Loucy (cell line): Measurements from ENCODE around the gene AK4.

Experiments
- EZH2phosphoT487 ChIP-seq: fragments of 200-600 bp; IDR thresholded peaks from 2 replicates; pipeline ENCODE4 v1.6.1; 2018; ENCODE audit warnings: antibody characterized with exemption, mild to moderate bottlenecking, moderate library complexity, borderline replicate concordance
- TF ChIP-seq, protein P1 (sequence below): fragments of 200-600 bp; sonication (generic); conservative IDR thresholded peaks from 2 replicates; pipeline ENCODE4 v1.5.1; 2014; ENCODE audit warnings: mild to moderate bottlenecking, antibody characterized with exemption, low read length

DNA sequence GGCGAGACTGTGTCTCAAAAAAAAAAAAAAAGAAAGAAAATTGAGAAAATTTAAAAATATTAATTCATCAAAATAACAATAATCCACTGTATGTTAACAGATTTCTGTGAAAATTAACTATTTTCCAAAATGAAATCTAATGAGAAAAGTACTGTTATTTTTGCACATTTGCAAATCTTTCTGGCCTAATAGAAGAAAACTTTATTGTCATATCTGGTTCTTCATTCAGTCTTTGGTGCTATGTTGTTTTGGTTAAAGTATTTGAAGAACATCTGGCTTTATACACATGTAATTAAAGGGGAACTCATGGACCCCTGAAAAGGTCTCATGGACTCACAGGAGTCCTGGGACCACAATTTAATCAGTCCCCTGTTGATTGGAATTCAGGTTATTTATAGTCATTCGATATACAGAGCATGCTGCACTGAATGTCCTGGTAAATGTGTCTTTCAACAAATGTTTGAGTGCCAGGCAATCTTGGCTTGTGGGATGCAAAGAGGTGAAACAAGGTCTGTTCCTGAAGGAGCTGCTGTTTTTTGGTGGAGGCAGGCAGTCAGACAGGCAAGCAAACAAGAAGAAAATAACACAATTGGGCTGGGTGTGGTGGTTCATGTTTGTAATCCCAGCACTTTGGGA is 9.0 kb downstream of the AK4 start:
- TF ChIP-seq EZH2phosphoT487: no peak
- TF ChIP-seq, protein P1, sequence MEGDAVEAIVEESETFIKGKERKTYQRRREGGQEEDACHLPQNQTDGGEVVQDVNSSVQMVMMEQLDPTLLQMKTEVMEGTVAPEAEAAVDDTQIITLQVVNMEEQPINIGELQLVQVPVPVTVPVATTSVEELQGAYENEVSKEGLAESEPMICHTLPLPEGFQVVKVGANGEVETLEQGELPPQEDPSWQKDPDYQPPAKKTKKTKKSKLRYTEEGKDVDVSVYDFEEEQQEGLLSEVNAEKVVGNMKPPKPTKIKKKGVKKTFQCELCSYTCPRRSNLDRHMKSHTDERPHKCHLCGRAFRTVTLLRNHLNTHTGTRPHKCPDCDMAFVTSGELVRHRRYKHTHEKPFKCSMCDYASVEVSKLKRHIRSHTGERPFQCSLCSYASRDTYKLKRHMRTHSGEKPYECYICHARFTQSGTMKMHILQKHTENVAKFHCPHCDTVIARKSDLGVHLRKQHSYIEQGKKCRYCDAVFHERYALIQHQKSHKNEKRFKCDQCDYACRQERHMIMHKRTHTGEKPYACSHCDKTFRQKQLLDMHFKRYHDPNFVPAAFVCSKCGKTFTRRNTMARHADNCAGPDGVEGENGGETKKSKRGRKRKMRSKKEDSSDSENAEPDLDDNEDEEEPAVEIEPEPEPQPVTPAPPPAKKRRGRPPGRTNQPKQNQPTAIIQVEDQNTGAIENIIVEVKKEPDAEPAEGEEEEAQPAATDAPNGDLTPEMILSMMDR: no peak
